BE2C (cell line): ENCODE results near the gene KCNA2.
A peak's percentile ranks its signal among the peaks of the same experiment; 100 is the strongest.

ENCODE experiments used
- DNase-seq: peaks from one replicate; pipeline ENCODE4 v3.0.0-alpha.2; 2020
- H3K27me3 ChIP-seq: fragments of 250-450 bp; sonication (Bioruptor Pico); 2 replicates; pipeline ENCODE4 v1.5.1; 2020; ENCODE audit warnings: mild to moderate bottlenecking
- H3K36me3 ChIP-seq: fragments of 250-450 bp; sonication (Bioruptor Pico); 2 replicates; pipeline ENCODE4 v1.5.1; 2020; ENCODE audit warnings: mild to moderate bottlenecking
- H3K4me1 ChIP-seq: fragments of 250-450 bp; sonication (Bioruptor Pico); 2 replicates; pipeline ENCODE4 v1.5.1; 2020
- H3K4me3 ChIP-seq: 2 replicates; pipeline ENCODE4 v1.5.1; 2011; ENCODE audit warnings: low read depth, low read length
- H3K9me3 ChIP-seq: fragments of 250-450 bp; sonication (Bioruptor Pico); 2 replicates; pipeline ENCODE4 v1.5.1; 2020
- CTCF ChIP-seq: IDR thresholded peaks from 2 replicates; pipeline ENCODE4 v1.5.1; 2012; ENCODE audit warnings: mild to moderate bottlenecking, low read depth, low read length

The KCNA2 gene

GRCh38 chr1:110620686-110621085 is 14.5 kb upstream of the KCNA2 start:
- H3K4me1 ChIP-seq, result no peaks in the 10 kb centered on the region
- no peak for TF ChIP-seq CTCF
- no peak overlapping the region for H3K4me3 ChIP-seq
- H3K9me3 ChIP-seq, result no peaks in the 10 kb centered on the region
- H3K27me3 ChIP-seq, result peaks cover 38% of the 10 kb centered on the region
- DNase-seq, result no peak
- no peaks in the 10 kb centered on the region for H3K36me3 ChIP-seq

GRCh38 chr1:110620250-110620615 is 14.1 kb upstream of the KCNA2 start:
- no peaks in the 10 kb centered on the region for H3K4me1 ChIP-seq
- no peak overlapping the region for H3K4me3 ChIP-seq
- H3K9me3 ChIP-seq, result no peaks in the 10 kb centered on the region
- no peak for DNase-seq
- peaks cover 38% of the 10 kb centered on the region for H3K27me3 ChIP-seq
- TF ChIP-seq CTCF, result no peak
- H3K36me3 ChIP-seq, result no peaks in the 10 kb centered on the region

GRCh38 chr1:110619412-110620249 is 13.5 kb upstream of the KCNA2 start:
- H3K27me3 ChIP-seq, result peaks cover 38% of the 10 kb centered on the region
- no peaks in the 10 kb centered on the region for H3K9me3 ChIP-seq
- TF ChIP-seq CTCF, result peak; percentile 94
- peak overlapping the region; percentile 19 for H3K4me3 ChIP-seq
- no peaks in the 10 kb centered on the region for H3K4me1 ChIP-seq
- H3K36me3 ChIP-seq, result no peaks in the 10 kb centered on the region
- DNase-seq, result peak; percentile 92

GRCh38 chr1:110618668-110619067 is 12.5 kb upstream of the KCNA2 start:
- Histone ChIP-seq H3K4me3 (no peak overlapping the region), H3K4me1 (no peaks in the 10 kb centered on the region), H3K36me3 (no peaks in the 10 kb centered on the region), H3K9me3 (no peaks in the 10 kb centered on the region), H3K27me3 (peaks cover 38% of the 10 kb centered on the region)
- no peak for DNase-seq
- TF ChIP-seq CTCF, result no peak

GRCh38 chr1:110617589-110617988 is 11.4 kb upstream of the KCNA2 start:
- no peaks in the 10 kb centered on the region for H3K9me3 ChIP-seq
- H3K36me3 ChIP-seq, result no peaks in the 10 kb centered on the region
- TF ChIP-seq CTCF, result no peak
- H3K4me3 ChIP-seq, result no peak overlapping the region
- H3K27me3 ChIP-seq, result peaks cover 32% of the 10 kb centered on the region
- no peaks in the 10 kb centered on the region for H3K4me1 ChIP-seq
- DNase-seq, result no peak

- DNase-seq, result no peak
- TF ChIP-seq CTCF, result no peak
- H3K27me3 ChIP-seq, result peaks cover 27% of the 10 kb centered on the region
- H3K36me3 ChIP-seq, result no peaks in the 10 kb centered on the region
- H3K9me3 ChIP-seq, result no peaks in the 10 kb centered on the region
- no peaks in the 10 kb centered on the region for H3K4me1 ChIP-seq
- H3K4me3 ChIP-seq, result no peak overlapping the region
Measured at GRCh38 chr1:110617116-110617515, 11.0 kb upstream of the KCNA2 start.
